IPS-15b (cell line): ENCODE results near the gene NUP98.

Source experiments
- H3K27me3 ChIP-seq: one replicate; pipeline ENCODE4 v1.6.1; 2013; ENCODE audit warnings: low read length; ENCODE audit not compliant: control insufficient read depth, insufficient read depth
- H3K36me3 ChIP-seq: one replicate; pipeline ENCODE4 v1.6.1; 2013; ENCODE audit warnings: low read length; ENCODE audit not compliant: control insufficient read depth, insufficient read depth
- H3K4me1 ChIP-seq: one replicate; pipeline ENCODE4 v1.6.1; 2013; ENCODE audit warnings: mild to moderate bottlenecking, low read length; ENCODE audit not compliant: control insufficient read depth, insufficient read depth
- H3K4me3 ChIP-seq: one replicate; pipeline ENCODE4 v1.5.1; 2013; ENCODE audit warnings: low read depth, low read length
- H3K9ac ChIP-seq: one replicate; pipeline ENCODE4 v1.6.1; 2013; ENCODE audit warnings: low read depth, mild to moderate bottlenecking, low read length
- H3K9me3 ChIP-seq: one replicate; pipeline ENCODE4 v1.6.1; 2013; ENCODE audit warnings: mild to moderate bottlenecking, low read length; ENCODE audit not compliant: control insufficient read depth, insufficient read depth

NUP98 gene

DNA sequence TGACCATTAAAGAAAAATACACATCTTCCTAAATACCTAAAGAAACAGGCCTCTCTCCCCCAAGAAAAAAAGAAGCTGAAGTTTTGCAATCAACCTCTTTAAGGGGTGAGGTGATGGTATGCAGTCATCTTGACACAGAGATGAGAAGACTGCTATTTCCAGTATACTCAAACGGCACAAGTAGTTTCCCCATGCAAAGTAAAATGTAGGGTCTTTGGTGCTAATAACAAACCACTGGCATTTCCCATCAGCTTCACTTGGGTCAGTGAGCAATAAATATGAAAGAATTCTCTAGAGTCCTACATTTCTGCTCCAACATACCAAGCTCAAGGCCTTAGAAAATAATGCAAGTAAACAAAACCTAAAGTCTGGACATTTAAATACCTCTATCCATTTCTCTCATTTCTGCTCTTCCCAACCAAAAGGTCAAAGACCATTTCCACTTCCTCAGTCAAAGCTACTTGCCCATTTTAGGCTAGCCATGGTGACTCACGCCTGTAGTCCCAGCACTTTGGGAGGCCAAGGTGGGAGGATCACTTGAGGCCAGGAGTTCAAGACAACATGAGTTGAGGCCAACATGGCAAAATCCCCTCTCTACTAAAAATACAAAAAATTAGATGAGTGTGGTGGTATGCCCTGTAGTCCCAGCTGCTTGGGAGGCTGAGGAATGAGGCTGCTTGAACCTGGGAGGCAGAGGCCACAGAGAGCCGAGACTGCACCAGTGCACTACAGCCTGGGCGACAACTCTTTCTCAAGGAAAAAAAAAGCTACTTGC, 86.7 kb downstream of the NUP98 start:
- H3K9me3 ChIP-seq = no peaks in the 10 kb centered on the region
- H3K4me3 ChIP-seq = no peak overlapping the region
- peak overlapping the region; percentile 3 for H3K9ac ChIP-seq
- no peaks in the 10 kb centered on the region for H3K27me3 ChIP-seq
- H3K4me1 ChIP-seq = peaks cover 8% of the 10 kb centered on the region
- H3K36me3 ChIP-seq = peaks cover 21% of the 10 kb centered on the region

DNA sequence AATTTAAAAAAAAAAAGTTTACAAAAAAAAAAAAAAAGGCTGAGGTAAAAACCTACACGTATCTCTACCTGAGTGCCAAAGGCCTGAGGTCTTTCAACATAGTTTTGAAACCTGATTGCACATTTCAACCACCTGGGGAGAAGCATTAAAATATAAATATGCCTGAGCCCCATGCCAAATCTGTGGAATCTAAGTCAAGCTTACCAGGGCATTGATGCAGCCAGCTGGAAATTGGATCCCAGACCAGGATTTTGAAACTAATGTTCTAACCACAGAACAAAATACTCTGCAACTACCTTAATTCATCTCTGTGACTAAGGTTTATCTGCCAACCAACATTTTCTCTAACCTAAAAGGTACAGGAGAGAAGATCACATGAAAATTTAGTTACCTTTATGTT, 87.4 kb downstream of the NUP98 start:
- Histone ChIP-seq H3K9ac (no peak overlapping the region), H3K4me1 (peaks cover 8% of the 10 kb centered on the region), H3K36me3 (peaks cover 23% of the 10 kb centered on the region), H3K9me3 (no peaks in the 10 kb centered on the region), H3K4me3 (no peak overlapping the region), H3K27me3 (no peaks in the 10 kb centered on the region)

DNA sequence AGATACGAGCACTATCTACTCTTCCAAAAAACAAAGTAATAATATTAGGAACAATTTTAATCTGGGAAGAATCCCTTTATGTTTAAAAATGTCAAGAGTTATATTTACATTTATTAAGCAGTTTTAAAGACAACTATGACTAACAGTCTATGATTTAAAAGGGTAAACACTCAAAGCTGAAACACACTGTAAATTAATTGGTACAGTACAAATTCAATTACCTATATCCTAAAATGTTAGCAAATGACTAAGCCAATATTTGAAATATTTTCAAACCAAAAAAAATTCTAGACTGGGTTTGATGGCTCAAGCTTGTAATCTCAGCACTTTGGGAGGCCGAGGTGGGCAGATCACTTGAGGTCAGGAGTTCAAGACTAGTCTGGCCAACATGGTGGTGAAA, 90.2 kb downstream of the NUP98 start:
- Histone ChIP-seq H3K4me1 (peaks cover 8% of the 10 kb centered on the region), H3K9ac (no peak overlapping the region), H3K27me3 (no peaks in the 10 kb centered on the region), H3K4me3 (no peak overlapping the region), H3K9me3 (no peaks in the 10 kb centered on the region), H3K36me3 (peaks cover 36% of the 10 kb centered on the region)

DNA sequence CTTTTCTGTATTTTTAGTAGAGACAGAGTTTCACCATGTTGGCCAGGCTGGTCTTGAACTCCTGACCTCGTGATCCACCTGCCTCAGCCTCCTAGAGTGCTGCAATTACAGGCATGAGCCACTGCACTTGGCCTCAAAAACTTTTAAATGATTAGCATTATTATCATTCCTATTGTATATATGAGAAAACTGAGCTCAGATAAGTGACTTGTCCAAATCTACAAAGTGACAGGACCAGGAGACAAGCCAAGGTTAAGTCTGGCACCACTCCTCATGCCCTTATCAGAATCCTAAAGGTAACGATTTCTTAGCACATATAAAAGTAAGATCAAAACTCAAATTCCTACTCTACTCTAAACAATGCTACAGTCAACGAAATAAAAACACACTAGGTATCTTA, 94.0 kb downstream of the NUP98 start:
- H3K9me3 ChIP-seq = no peaks in the 10 kb centered on the region
- H3K4me1 ChIP-seq = no peaks in the 10 kb centered on the region
- H3K9ac ChIP-seq = no peak overlapping the region
- H3K4me3 ChIP-seq = no peak overlapping the region
- H3K27me3 ChIP-seq = no peaks in the 10 kb centered on the region
- peaks cover 52% of the 10 kb centered on the region for H3K36me3 ChIP-seq

DNA sequence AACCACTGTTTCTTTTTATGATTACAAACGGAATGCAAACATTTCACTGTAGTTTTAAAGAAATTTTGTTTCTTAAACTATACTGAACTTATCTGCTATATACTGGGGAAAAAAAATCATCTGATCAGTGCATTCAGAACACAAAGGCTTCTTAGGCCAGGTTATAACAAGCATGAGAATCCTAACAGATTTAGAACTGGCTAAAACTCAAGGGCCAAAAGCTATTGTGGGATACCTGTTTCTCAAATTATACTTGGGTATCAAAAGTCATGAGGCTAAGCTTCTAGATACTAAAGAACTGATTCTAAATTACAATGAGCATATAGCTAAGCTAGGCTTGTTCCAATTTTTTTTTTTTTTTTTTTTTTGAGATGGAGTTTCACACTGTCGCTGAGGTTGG, 96.4 kb downstream of the NUP98 start:
- no peaks in the 10 kb centered on the region for H3K9me3 ChIP-seq
- peaks cover 60% of the 10 kb centered on the region for H3K36me3 ChIP-seq
- no peaks in the 10 kb centered on the region for H3K4me1 ChIP-seq

DNA sequence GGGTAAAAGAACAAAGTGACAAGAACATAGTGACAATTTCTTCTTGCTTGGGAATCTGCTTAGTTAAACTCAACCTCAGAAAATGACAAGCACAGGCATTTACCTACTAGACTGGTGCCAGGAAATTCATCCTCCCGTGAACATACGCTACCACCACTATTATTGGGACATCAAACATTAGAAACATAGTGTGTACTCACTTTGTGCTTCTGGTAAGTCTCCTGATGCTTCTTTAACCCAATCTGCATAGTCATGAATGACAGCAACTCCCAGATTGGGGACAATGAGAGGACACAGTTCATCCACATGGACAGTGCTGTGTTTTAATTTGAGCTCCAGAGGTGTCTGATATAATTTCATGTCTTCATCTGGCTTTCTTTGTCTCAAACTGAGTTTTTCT, 96.9 kb downstream of the NUP98 start:
- H3K36me3 ChIP-seq = peaks cover 59% of the 10 kb centered on the region
- H3K9ac ChIP-seq = no peak overlapping the region

More for the DNA sequence above, 96.4 kb downstream of the NUP98 start:
- Histone ChIP-seq H3K4me3 (no peak overlapping the region), H3K27me3 (no peaks in the 10 kb centered on the region), H3K9ac (no peak overlapping the region)

DNA sequence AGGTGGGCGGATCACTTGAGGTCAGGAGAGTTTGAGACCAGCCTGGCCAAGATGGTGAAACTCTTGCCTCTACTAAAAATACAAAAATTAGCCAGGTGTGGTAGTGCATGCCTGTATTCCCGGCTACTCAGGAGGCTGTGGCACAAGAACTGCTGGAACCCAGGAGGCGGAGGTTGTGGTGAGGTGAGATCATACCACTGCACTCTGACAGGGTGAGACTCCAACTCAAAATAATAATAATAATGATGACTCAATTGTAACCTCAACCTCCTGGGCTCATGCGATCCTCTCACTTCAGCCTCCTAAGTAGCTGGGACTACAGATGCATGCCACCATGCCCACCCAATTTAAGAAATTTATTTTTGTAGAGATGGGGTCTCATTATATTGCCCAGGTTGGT, 110.6 kb downstream of the NUP98 start:
- H3K9me3 ChIP-seq = no peaks in the 10 kb centered on the region
- peaks cover 46% of the 10 kb centered on the region for H3K36me3 ChIP-seq
- H3K27me3 ChIP-seq = no peaks in the 10 kb centered on the region
- no peaks in the 10 kb centered on the region for H3K4me1 ChIP-seq
- no peak overlapping the region for H3K4me3 ChIP-seq
- H3K9ac ChIP-seq = no peak overlapping the region

More for the DNA sequence above, 96.9 kb downstream of the NUP98 start:
- Histone ChIP-seq H3K4me3 (no peak overlapping the region), H3K9me3 (no peaks in the 10 kb centered on the region), H3K4me1 (no peaks in the 10 kb centered on the region), H3K27me3 (no peaks in the 10 kb centered on the region)

DNA sequence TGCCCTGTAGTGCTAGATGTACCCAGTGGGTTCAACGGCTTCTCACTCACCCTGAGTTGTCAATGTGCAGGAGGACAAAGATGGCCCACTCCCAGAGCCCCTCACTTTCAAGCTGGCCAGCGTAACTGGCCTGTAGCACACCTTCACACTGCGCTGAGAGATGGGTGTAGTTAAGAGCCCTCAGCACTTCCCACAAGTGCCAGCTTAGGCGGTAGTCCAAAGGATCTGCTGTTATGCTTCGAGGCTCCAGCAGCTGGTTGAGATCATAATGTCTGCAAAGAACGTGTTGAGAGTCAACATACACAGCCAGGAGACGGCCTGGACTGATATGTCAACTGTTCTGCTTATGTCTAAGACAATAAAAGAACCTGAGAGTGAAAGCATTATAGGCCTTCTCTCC, 111.4 kb downstream of the NUP98 start:
- H3K9ac ChIP-seq = no peak overlapping the region
- peaks cover 49% of the 10 kb centered on the region for H3K36me3 ChIP-seq
- H3K9me3 ChIP-seq = no peaks in the 10 kb centered on the region
- no peak overlapping the region for H3K4me3 ChIP-seq
- no peaks in the 10 kb centered on the region for H3K27me3 ChIP-seq
- H3K4me1 ChIP-seq = no peaks in the 10 kb centered on the region

DNA sequence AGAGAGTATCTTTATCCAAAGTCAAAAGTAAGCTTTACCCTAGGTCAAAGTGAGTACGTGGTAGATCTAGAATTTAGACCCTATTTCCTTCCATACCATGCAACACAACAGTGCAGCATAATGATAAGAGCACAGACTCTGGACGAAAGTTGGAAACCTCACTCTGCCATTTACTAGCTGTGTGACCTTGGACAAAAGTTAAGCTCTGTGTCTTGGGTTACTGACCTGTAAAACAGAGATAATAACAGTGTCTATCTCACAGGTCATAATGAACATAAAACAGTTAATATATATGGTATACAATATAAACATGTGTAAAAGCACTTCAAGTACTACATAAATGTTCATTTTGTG, 112.6 kb downstream of the NUP98 start:
- Histone ChIP-seq H3K27me3 (no peaks in the 10 kb centered on the region), H3K9me3 (no peaks in the 10 kb centered on the region), H3K36me3 (peaks cover 58% of the 10 kb centered on the region)

DNA sequence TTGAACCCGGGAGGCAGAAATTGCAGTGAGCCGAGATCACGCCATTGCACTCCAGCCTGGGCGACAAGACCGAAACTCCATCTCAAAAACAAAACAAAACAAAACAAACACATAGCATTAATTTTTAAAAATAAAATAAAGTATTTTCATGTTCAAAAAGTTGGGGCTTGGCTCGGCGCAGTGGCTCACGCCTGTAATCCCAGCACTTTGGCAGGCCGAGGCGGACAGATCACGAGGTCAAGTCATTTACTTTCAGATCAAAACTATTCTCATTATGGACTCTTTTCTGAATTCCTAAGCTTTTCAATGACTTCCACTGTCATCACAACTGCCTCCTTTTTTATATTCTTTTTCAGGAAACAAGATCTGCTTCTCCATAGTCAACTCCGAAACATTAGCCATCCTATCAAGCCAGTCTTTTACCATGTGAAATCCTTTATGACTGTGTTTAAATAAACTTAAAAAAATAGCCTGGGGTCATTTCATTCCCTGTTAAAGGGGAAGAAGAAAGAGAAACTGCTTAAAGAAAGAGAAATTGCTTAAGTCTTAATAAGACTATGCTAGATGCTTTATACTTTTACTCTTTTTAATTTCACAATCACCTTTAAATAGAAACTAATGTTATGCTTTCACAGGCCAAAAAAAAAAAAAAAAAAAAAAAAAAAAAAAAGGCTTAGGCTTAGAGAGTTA, 113.1 kb downstream of the NUP98 start:
- no peaks in the 10 kb centered on the region for H3K4me1 ChIP-seq
- H3K9me3 ChIP-seq = no peaks in the 10 kb centered on the region
- H3K9ac ChIP-seq = no peak overlapping the region
- no peak overlapping the region for H3K4me3 ChIP-seq
- H3K27me3 ChIP-seq = no peaks in the 10 kb centered on the region
- peaks cover 63% of the 10 kb centered on the region for H3K36me3 ChIP-seq

More for the DNA sequence above, 112.6 kb downstream of the NUP98 start:
- Histone ChIP-seq H3K4me1 (no peaks in the 10 kb centered on the region), H3K4me3 (no peak overlapping the region), H3K9ac (no peak overlapping the region)

DNA sequence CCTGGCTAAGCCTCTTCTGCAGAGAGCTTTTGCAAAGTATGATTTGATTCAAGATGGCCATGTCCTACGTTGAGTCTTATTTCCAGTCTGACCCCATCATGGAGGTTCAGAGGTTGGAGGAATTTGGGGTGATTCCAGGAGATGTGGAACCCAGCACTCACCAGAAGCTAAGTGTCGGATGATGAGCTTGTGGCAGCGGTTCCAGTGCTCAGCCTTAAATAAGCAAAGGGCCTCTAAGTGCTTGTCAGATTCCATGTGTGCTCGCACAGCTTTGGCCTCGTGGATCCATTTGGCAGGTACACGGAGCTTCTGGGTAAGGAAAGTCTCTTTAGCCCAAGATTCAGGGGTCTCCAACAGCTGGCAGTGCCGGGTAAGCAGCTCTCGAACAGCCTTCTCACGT, 114.3 kb downstream of the NUP98 start:
- Histone ChIP-seq H3K4me3 (no peak overlapping the region), H3K27me3 (no peaks in the 10 kb centered on the region), H3K9ac (no peak overlapping the region), H3K36me3 (peaks cover 65% of the 10 kb centered on the region), H3K9me3 (no peaks in the 10 kb centered on the region), H3K4me1 (no peaks in the 10 kb centered on the region)

DNA sequence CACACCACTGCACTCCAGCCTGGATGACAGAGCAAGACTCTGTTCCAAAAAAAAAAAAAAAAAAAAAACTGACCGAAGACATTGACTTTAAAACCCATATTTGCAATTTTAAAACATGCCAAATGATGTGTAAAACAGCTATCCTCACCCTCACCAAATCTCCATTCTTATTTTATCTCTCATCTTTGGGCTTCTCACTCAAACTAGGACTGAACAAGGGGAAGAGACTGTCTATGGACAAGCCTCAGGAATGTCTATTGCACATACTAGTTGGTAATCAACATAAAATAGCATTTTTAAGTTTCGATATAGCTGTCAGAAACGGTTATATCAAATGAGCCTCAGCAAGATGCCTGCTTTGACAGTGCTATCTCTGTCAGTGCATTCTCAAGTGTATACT, 118.3 kb downstream of the NUP98 start:
- Histone ChIP-seq H3K4me1 (no peaks in the 10 kb centered on the region), H3K36me3 (peaks cover 66% of the 10 kb centered on the region), H3K4me3 (no peak overlapping the region), H3K9me3 (no peaks in the 10 kb centered on the region), H3K9ac (no peak overlapping the region), H3K27me3 (no peaks in the 10 kb centered on the region)
